ENCODE measurements around the gene PADI6.
A peak's percentile ranks its signal among the peaks of the same experiment; 100 is the strongest.

Gene PADI6

DNA sequence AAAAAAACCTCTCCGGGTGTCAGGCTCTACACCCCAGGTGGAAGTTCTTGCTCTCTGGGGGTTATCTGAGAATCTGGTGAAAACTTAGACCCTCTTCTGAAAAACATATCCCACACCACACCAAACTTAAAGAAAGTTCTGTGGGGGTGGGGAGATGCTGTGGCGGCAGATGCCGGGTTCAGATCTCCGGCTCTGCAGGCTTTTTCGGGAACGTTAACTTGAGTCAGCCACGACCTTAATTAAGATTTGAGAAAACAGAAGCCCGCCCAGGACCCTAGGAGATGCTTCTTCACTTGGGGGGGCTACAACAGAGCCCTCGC lies 65.2 kb downstream of the PADI6 start:
- DNase-seq: no peak

DNA sequence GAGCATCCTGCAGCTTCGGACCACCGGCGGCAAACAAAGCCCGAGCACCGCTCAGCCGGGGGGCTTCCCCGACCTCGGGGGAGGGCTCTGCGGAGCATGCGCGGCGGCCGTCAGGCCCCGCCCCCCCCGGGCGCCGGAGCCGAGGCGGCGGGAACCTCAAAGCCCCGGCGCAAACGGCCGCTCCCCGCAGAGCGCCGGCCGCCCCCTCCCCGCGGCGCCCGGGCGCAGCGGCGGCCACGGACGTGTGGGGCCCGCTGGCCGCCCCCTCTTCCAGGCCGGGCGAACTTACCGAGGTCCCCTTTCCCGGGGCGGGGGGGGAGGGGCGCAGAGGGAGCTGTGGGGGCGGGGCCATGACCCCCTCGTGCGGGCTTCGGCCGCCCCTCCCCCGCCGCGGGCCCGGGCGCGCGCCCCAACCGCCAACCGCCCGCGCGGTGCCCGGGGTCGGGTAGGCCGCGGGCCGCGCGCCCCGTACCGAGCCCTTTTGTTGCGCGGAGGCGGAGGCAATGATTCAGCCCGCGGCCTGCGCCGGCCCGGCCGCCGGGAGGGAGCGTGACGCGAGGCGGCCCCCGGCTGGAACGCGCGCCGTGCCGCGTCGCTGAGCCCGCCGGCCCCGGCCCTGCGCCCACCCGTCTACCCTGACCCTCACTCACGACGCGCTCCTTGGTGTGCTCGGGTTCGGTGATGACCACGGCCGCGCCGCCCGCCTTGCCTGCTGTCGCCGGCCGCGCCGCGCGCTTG lies 65.8 kb downstream of the PADI6 start:
- DNase-seq: peak; percentile 48

DNA sequence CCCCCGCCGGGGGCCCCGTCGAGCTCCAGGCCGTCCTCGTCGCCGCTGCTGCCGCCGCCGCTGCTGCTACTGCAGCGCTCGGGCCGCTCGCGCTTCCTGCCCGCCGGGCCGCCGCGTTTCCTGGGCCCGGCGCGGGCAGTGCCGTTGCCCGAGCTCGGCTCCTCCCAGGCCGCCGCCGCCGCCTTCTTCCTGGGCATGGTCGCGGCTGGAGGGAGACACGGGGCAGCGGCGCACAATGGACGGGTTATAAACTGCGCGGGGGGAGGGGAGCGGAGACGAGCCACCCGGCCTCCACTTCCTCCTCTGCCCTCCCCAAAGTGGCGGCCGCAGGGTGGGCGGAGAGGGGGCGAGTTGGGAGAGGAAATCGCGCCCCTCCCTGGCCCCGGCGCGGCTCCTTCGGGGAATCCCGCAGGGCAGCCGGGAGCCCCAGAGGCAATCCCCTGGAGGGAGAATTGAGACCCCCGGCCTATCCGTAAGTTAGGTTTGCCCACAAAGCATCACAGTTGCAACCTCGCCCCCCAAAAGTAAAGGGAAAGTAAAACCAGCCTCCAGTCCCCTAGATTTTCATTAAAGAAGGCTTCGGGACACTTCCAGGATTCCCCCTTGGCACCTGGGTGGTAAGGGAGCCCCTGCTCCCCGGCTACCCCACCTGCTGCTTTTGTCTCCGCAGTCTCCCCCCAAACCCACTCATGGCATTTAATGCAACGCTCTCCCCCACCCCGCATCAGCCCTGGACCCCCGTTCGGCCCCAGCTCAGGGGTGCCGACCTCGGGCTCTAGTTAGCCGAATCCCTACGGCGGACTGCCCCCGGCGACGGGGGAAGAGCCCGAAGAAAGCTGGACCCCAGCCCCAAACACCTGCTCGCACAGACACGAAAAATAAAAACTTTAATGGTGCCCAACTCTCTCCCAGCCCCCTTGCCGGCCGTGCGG lies 66.6 kb downstream of the PADI6 start:
- DNase-seq: peak; percentile 73

DNA sequence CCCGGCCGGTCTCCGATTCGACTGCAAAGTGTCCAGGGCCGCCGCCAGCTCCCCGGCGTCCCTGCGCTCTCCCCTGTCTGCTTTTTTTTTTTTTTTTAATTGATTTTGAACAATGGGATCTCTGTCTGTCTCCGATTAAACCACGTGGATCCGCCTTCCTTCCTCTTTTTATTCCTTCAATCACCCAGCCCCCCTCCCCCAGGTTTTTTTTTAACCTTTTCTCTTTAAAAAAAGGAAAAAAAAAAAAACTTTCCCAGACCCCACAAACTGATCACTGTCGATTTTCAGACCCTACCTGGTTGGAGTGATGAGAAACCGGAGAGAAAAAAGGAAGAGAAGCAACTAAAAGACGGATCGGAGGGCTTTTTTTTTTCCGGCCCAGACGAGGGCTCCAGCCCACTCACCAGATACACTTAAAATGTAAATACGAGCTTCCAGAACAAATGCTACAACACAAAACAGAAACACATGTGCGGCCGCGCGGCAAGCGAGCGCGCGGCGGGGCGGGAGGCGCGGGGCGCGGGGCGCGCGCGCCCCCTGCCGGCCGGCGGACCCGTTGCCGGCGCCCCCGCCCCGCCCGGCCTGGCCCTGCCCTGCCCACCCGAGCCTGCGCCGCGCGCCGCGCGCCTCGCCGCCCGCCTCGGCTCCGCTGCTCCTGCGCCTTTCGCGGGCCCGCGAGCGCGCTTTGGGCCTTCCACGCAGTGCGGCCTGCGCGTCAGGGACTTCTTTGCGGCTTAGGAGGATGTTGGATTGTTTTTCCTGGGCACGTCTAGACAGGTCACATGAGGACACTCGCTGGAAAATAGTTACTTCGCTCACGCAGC lies 67.5 kb downstream of the PADI6 start, which contains the start of gene RCC2:
Gene RCC2 (minus strand): TSS at position 428 of the 824 bp plus-strand sequence. CDS start 1,163 bp downstream, outside the sequence.
- DNase-seq: peak; percentile 77

DNA sequence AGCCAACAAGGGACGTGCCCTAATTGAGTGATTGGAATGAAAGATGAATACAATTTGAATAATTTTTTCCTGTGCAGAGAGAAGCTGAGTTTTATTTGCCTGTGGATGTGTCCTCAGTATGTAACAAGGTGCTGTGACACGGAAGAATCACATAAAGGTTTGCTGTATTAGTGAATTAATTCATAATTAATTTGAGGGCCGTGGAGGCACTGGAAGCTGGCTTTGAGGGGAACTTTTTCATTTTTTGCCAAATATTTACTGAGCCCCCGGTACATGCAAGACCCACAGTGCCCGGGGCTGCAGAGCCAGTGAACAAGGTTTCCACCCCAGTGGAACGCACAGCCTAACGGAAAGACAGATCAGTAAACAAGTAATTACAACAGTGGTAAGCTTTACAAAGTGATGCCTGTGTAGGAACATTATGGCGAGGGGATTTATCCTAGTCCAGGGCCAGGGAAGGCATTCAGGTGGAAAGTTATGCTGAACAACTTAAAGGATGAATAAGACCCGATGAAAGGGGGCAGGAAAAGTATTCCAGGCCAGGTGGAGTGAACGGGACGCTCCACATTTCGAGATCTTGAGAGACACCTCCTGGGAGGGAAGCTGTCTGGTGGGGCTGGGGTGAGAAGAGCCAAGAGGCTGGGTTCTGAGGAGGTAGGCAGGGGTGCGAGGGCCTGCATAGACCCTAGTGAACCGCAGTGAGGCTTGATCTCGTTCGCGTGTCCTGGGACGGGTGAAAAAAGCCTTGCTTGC lies 68.3 kb downstream of the PADI6 start:
- no peak for DNase-seq

DNA sequence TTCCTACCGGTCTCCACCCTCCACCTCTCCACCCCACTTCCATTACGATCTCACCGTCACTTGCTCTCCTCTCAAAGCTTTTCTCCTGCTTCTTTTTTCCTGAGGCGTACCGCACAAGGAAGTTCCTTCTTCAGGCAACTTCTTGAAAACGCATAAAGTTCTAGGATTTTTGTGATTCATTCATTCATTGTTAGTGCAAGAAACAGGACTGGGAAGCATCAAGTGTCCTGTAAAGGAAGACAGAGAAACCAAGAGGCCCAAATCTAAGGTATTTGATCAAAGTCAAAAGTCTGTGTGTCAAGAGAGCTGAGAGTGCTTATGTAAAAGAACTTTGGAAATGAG lies 68.8 kb downstream of the PADI6 start:
- no peak for DNase-seq

DNA sequence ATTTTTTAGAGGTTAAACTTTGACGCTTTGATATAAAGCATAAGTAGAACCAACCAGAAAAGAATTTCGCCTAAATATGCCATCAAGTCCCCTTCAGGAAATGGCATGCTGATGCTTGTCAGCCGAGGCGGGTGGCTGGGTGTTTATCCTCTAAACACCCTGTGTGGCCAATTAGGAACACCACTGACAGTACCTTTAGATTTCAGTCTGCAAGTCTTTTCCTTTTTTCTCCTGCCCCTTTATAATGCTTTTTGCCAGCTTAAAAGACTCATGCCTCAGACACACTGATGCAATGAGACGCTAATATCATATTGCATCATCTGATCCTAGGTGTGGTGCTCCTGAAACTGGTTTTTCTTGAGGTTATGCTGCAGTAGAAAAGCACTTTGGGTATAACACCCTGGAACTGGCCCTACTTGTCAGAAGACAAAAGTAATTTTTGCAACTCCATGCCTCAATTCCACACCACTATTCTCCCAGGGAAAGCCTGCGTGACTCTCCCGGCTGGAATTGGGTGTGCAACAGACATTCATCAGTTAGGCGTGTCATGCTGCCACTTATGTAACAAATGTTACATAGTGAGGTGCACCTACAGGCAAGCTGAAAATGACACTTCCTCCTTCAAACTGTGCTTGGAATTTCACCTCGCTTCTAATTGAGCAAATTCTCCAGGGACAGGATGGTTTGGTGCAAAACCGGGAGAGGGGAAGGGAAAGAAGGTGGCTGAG lies 69.4 kb downstream of the PADI6 start:
- DNase-seq: no peak

DNA sequence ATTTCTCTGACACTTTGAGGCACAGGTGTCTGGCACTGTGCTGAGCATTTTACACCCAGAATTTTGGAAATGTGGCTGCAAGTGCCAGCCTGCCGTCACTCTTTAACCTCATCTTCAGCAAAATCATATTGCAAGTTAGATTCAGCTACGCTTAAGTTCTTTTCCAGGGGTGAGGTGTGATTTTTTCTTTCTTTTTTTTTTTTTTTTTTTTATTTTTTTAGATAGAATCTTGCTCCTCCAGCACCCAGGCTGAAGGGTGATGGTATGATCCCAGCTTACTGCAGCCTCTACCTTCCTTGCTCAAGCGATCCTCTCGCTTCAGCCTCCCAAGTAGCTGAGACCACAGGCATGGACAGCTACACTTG lies 70.0 kb downstream of the PADI6 start:
- DNase-seq: no peak

DNA sequence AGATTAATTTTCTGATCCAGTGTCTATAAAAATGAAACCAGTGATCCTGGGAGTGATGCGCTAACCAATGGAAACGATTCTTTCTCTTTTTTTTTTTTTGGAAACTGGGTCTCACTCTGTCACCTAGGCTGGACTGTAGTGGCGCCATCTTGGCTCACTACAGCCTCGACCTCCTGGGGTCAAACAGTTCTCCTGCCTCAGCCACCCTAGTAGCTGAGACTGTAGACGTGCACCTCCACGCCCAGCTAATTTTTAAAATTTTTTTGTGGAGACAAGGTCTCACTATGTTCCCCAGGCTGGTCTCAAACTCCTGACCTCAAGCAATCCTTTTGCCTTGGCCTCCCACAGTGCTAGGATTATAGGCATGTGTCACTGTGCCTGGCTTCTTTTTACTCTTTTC lies 70.8 kb downstream of the PADI6 start:
- no peak for DNase-seq

DNA sequence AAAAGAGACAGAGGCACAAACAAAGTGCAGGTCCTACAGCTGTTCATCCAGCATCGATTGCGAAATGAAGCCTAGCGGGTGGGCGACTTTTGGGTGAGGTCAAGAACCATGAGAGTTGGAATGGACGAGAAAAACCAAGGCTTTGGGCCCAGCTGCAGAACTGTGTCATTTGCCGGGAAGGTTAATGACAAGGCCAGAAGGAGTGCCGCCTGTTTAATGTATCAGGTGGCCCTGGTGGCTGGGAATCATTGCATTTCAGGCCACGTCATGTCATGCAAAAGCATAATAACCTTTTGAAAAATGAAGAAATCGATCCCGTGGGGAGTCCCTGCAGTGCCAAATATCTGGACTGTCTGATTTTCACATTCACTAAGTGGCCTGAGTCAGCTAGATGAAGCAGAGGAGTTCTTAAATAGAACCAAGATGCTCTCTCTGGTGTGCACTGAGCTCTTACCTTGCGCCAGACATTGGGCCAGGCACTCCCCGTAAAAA lies 75.6 kb downstream of the PADI6 start:
- DNase-seq: no peak

Data from CD4-positive, alpha-beta T cell treated with Interleukin-15 for 1 hour (primary cell).